Measurements from ENCODE around the gene CPSF4L.

DNA sequence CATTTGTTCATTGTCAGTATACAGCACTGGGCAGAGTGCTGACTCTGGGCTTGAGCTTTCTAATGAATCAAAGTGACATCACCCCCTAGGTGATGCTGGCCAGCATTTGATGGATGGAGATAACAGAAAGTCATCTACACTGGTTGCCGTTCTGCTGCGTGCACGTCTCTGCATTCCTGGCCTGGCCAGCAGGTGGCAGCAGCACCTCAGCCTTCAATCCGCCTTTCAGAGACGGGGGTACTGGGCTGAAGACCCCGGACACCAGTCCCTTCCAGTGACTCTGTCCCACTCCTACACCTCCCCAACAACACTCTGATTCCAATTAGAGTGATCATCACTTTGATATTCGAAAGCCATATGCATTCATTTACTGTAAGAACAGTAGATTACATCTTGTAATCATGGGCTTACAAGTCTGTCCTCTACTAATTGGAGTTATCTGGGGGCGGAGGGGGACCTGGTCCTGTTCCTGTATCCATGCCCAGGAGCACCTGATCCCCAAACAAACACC, 6.0 kb downstream of the CPSF4L start:
- TF ChIP-seq JUN (CRISPR knock-in tag; IDR thresholded peaks at IDR 0.05) (no peak), CREM (CRISPR knock-in tag; IDR thresholded peaks at IDR 0.05) (no peak), RELA (CRISPR knock-in tag; IDR thresholded peaks at IDR 0.05; ENCODE audit: borderline replicate concordance) (no peak), ZNF263 (CRISPR knock-in tag; IDR thresholded peaks at IDR 0.05; ENCODE audit: low read depth) (no peak), ATF1 (CRISPR knock-in tag; IDR thresholded peaks at IDR 0.05) (no peak), CREB1 (CRISPR knock-in tag; IDR thresholded peaks at IDR 0.05) (no peak)
- TF ChIP-seq, protein P1, sequence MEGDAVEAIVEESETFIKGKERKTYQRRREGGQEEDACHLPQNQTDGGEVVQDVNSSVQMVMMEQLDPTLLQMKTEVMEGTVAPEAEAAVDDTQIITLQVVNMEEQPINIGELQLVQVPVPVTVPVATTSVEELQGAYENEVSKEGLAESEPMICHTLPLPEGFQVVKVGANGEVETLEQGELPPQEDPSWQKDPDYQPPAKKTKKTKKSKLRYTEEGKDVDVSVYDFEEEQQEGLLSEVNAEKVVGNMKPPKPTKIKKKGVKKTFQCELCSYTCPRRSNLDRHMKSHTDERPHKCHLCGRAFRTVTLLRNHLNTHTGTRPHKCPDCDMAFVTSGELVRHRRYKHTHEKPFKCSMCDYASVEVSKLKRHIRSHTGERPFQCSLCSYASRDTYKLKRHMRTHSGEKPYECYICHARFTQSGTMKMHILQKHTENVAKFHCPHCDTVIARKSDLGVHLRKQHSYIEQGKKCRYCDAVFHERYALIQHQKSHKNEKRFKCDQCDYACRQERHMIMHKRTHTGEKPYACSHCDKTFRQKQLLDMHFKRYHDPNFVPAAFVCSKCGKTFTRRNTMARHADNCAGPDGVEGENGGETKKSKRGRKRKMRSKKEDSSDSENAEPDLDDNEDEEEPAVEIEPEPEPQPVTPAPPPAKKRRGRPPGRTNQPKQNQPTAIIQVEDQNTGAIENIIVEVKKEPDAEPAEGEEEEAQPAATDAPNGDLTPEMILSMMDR (IDR thresholded peaks at IDR 0.05): peak; percentile 95
- TF ChIP-seq, protein P2, sequence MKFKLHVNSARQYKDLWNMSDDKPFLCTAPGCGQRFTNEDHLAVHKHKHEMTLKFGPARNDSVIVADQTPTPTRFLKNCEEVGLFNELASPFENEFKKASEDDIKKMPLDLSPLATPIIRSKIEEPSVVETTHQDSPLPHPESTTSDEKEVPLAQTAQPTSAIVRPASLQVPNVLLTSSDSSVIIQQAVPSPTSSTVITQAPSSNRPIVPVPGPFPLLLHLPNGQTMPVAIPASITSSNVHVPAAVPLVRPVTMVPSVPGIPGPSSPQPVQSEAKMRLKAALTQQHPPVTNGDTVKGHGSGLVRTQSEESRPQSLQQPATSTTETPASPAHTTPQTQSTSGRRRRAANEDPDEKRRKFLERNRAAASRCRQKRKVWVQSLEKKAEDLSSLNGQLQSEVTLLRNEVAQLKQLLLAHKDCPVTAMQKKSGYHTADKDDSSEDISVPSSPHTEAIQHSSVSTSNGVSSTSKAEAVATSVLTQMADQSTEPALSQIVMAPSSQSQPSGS (CRISPR knock-in tag; IDR thresholded peaks at IDR 0.05; ENCODE audit: borderline replicate concordance, low read depth): no peak
- TF ChIP-seq, protein P3, sequence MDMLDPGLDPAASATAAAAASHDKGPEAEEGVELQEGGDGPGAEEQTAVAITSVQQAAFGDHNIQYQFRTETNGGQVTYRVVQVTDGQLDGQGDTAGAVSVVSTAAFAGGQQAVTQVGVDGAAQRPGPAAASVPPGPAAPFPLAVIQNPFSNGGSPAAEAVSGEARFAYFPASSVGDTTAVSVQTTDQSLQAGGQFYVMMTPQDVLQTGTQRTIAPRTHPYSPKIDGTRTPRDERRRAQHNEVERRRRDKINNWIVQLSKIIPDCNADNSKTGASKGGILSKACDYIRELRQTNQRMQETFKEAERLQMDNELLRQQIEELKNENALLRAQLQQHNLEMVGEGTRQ (CRISPR knock-in tag; IDR thresholded peaks at IDR 0.05): no peak
- TF ChIP-seq, protein P4, sequence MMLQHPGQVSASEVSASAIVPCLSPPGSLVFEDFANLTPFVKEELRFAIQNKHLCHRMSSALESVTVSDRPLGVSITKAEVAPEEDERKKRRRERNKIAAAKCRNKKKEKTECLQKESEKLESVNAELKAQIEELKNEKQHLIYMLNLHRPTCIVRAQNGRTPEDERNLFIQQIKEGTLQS (CRISPR knock-in tag; conservative IDR thresholded peaks at IDR 0.05): no peak
- TF ChIP-seq, protein P5, sequence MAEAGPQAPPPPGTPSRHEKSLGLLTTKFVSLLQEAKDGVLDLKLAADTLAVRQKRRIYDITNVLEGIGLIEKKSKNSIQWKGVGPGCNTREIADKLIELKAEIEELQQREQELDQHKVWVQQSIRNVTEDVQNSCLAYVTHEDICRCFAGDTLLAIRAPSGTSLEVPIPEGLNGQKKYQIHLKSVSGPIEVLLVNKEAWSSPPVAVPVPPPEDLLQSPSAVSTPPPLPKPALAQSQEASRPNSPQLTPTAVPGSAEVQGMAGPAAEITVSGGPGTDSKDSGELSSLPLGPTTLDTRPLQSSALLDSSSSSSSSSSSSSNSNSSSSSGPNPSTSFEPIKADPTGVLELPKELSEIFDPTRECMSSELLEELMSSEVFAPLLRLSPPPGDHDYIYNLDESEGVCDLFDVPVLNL (CRISPR knock-in tag; IDR thresholded peaks at IDR 0.05; ENCODE audit: borderline replicate concordance, low read depth): no peak

Measured in WTC11 (cell line).